ENCODE measurements around the gene SPIC. TPM values are rescaled to one million over a fixed set of nuclear protein-coding genes. Genes with fewer than 3 reads are reported as not detected.

The SPIC gene
- total RNA-seq (2021; fragmentation: NEBNext Ultra II Directional; extraction: Animal tissue kit (Norgen Biotek cat#: 25700)) (not detected in 2 replicates), polyA plus RNA-seq (2011; rRNA removed) (not detected in 2 replicates), polyA minus RNA-seq (2011; rRNA and poly(A)+ RNA removed) (not detected in 2 replicates)
- not detected for polyA plus RNA-seq (2011; cell fraction: cytosol; rRNA removed)
- not detected for polyA plus RNA-seq (2011; cell fraction: nucleus; rRNA removed)
- polyA plus RNA-seq (2012, experiment 1 of 2), result not detected in 4 replicates
- not detected for polyA plus RNA-seq (2012, experiment 2 of 2)
- polyA plus RNA-seq (2013, experiment 1 of 2), result not detected
- polyA plus RNA-seq (2013, experiment 2 of 2), result not detected
- not detected for polyA minus RNA-seq (2011; cell fraction: cytosol; rRNA and poly(A)+ RNA removed)
- polyA minus RNA-seq (2011; cell fraction: nucleus; rRNA and poly(A)+ RNA removed), result not detected
- long read RNA-seq, experiment 1, result 0 reads
- long read RNA-seq, experiment 2, result 0 reads

GRCh38 chr12:101474711-101475386, at the start of gene SPIC:
Gene SPIC (plus strand): TSS chr12:101475336. CDS start chr12:101476905, 1,569 bp downstream.
- Histone ChIP-seq H3K4ac (replicated peaks; ENCODE audit: insufficient read length, low read depth, low read length) (no peak within 1 kb of the TSS), H3K9ac (replicated peaks in 1 of 4; ENCODE audit: extremely low read depth in 1 of 4, low read depth in 3 of 4, low read length in 3 of 4) (no peak within 1 kb of the TSS), H4K5ac (ENCODE audit: insufficient read length, low read depth, low read length) (no peak within 1 kb of the TSS), H4K8ac (ENCODE audit: extremely low read depth, insufficient read depth, low read length) (no peak within 1 kb of the TSS), H3K18ac (ENCODE audit: extremely low read depth, low read length) (no peak within 1 kb of the TSS), H3K79me2 (ENCODE audit: control insufficient read depth in 1 of 2, insufficient read depth in 2 of 2, low read length in 2 of 2) (no peaks in the 10 kb centered on the region), H3K4me2 (ENCODE audit: insufficient read depth in 1 of 2, low read depth in 2 of 2, low read length in 2 of 2) (no peak within 1 kb of the TSS), H2BK15ac (ENCODE audit: low read length) (no peak within 1 kb of the TSS), H2BK5ac (ENCODE audit: low read depth, low read length) (no peak within 1 kb of the TSS), H4K91ac (replicated peaks; ENCODE audit: insufficient read length, low read length) (no peak within 1 kb of the TSS), H2BK12ac (ENCODE audit: low read depth, low read length) (no peak within 1 kb of the TSS), H3K14ac (ENCODE audit: insufficient read length) (no peak within 1 kb of the TSS), H3K79me1 (ENCODE audit: low read depth, low read length) (no peaks in the 10 kb centered on the region), H3K23ac (ENCODE audit: insufficient read length) (no peak within 1 kb of the TSS), H2AK5ac (ENCODE audit: low read depth, low read length) (no peak within 1 kb of the TSS), H4K20me1 (replicated peaks in 1 of 2; ENCODE audit: control insufficient read depth in 1 of 2, insufficient read depth in 2 of 2, low read length in 2 of 2) (no peaks in the 10 kb centered on the region), H3K36me3 (ENCODE audit: control insufficient read depth in 2 of 4, insufficient read depth in 4 of 4, low read length in 3 of 4) (no peaks in the 10 kb centered on the region), H3K27me3 (replicated peaks in 1 of 4; ENCODE audit: control insufficient read depth in 3 of 4, extremely low read depth in 1 of 4, insufficient read depth in 3 of 4, low read length in 3 of 4) (no peaks in the 10 kb centered on the region), H2BK20ac (ENCODE audit: low read length) (no peak within 1 kb of the TSS), H3K27ac (ENCODE audit: low read depth, low read length) (no peak within 1 kb of the TSS), H3K56ac (replicated peaks; ENCODE audit: insufficient read length, low read depth, low read length) (no peak within 1 kb of the TSS), H3K4me1 (replicated peaks in 1 of 4; ENCODE audit: control insufficient read depth in 3 of 4, insufficient read depth in 4 of 4, low read length in 3 of 4) (peaks cover 0 to 3% (median 1%) of the 10 kb centered on the region in 4 experiments; a peak in 3 of 7 replicates), H2BK120ac (replicated peaks; ENCODE audit: low read depth, low read length) (no peak within 1 kb of the TSS), H3K23me2 (ENCODE audit: low read depth, low read length) (no peaks in the 10 kb centered on the region), H2AFZ (ENCODE audit: low read length) (no peak within 1 kb of the TSS), H3K4me3 (ENCODE audit: extremely low read depth in 1 of 4, insufficient read depth in 2 of 4, low read depth in 3 of 4, low read length in 4 of 4) (no peak within 1 kb of the TSS), H3K9me3 (ENCODE audit: insufficient read depth in 2 of 2, low read depth in 1 of 2, low read length in 1 of 2) (no peaks in the 10 kb centered on the region)
- no peak for TF ChIP-seq TAF7 (optimal IDR thresholded peaks at IDR 0.05; ENCODE audit: borderline replicate concordance, low read depth, low read length)
- no peak for TF ChIP-seq SAP30 (IDR thresholded peaks at IDR 0.05; ENCODE audit: insufficient read depth, insufficient replicate concordance, low read length)
- TF ChIP-seq POU5F1 (IDR thresholded peaks at IDR 0.05; ENCODE audit: low read depth, low read length), result no peak
- TF ChIP-seq MAFK (IDR thresholded peaks at IDR 0.05; ENCODE audit: low read depth, low read length), result no peak
- TF ChIP-seq GABPA (IDR thresholded peaks at IDR 0.05; ENCODE audit: borderline replicate concordance, insufficient read depth, low read length), result no peak
- no peak for FAIRE-seq
- ChIA-PET POLR2A (ENCODE audit: partially characterized antibody) (interaction anchor here (1.5 kb wide), 1 partner anchor 92 kb away, joined by 3 read pairs; no protein-coding TSS in a partner anchor), CTCF (ENCODE audit: partially characterized antibody) (interaction anchor here (1.2 to 1.6 kb wide), 2 partner anchors 11 to 15 kb away, joined by 3 read pairs; no protein-coding TSS in a partner anchor)
- DNase-seq (ENCODE audit: low read depth in 1 of 2, low spot score in 2 of 2), result no peak
- whole genome bisulfite sequencing, 2 experiments (ENCODE audit: extremely low coverage in 1 of 2, insufficient coverage in 1 of 2, insufficient read length in 1 of 2, insufficient replicate concordance in 2 of 2, low coverage in 1 of 2, low lambda C conversion rate in 2 of 2, missing lambda C conversion rate in 1 of 2), result 92% methylated on average over 5 of the region's 5 CpGs; no CpG with 5 or more reads in 1 of the 2 experiments
